Large intestine (tissue), 12 donors: Measurements from ENCODE around the gene C2CD4C. TPM values are rescaled to one million over a fixed set of nuclear protein-coding genes. Genes with fewer than 3 reads are reported as not detected.
"Not testable (repeated sequence)": the region's sequence is repeated elsewhere in the genome, so short reads cannot be mapped to it uniquely, and the experiment has no call there.

Source experiments
- DNase-seq, 2 donors: peaks; one replicate each; pipeline versions ENCODE4 v3.0.0 to v3.0.0-alpha.2; 2013
- H3K27ac ChIP-seq: one replicate; pipeline ENCODE4 v1.5.1; 2013; ENCODE audit warnings: low read length
- H3K27me3 ChIP-seq: 2 replicates; pipeline ENCODE4 v1.6.1; 2013; ENCODE audit warnings: low read length; ENCODE audit not compliant: control insufficient read depth, insufficient read depth
- H3K36me3 ChIP-seq: 2 replicates; pipeline ENCODE4 v1.6.1; 2013; ENCODE audit warnings: low read length; ENCODE audit not compliant: control insufficient read depth, insufficient read depth
- H3K4me1 ChIP-seq: one replicate; pipeline ENCODE4 v1.6.1; 2013; ENCODE audit warnings: low read length; ENCODE audit not compliant: control insufficient read depth, insufficient read depth
- H3K4me3 ChIP-seq: one replicate; pipeline ENCODE4 v1.5.1; 2013; ENCODE audit warnings: low read length
- H3K9me3 ChIP-seq: one replicate; pipeline ENCODE4 v1.6.1; 2013; ENCODE audit warnings: mild to moderate bottlenecking, low read depth, low read length, moderate library complexity; ENCODE audit not compliant: control insufficient read depth
- WGBS: methylation state at CpG from one replicate; pipeline ENCODE4 v1.1.5; 2013; ENCODE audit warnings: low lambda C conversion rate; ENCODE audit not compliant: insufficient coverage; 5-methylcytosine and 5-hydroxymethylcytosine counted together
- long read RNA-seq, 11 donors: transcript quantifications; one replicate each; lab custom pipeline, GENCODE V29; 2026
- polyA plus RNA-seq: library from polyadenylated mRNA; unstranded; fragments of 120-200 nt; gene quantifications from one replicate; pipeline ENCODE4 v1.2.1, GENCODE V29; 2013

C2CD4C gene
- polyA plus RNA-seq = 3.0 TPM
- long read RNA-seq, donor 1 = 0 reads
- long read RNA-seq, donor 2 = 0 reads
- long read RNA-seq, donor 3 = 0 reads
- long read RNA-seq, donor 4 = 0 reads
- long read RNA-seq, donor 5, partial matches to known transcripts = 0 of 2 reads
- long read RNA-seq, donor 5, other reads (novel, unspliced or antisense) = 0 of 2 reads
- long read RNA-seq, donor 6, partial matches to known transcripts = 0 of 2 reads
- long read RNA-seq, donor 6, other reads (novel, unspliced or antisense) = 0 of 2 reads
- long read RNA-seq, donor 7, partial matches to known transcripts = 0 of 2 reads
- long read RNA-seq, donor 7, other reads (novel, unspliced or antisense) = 0 of 2 reads
- long read RNA-seq, donor 8, partial matches to known transcripts = 0 of 1 reads
- long read RNA-seq, donor 8, other reads (novel, unspliced or antisense) = 0 of 1 reads
- long read RNA-seq, donor 9, partial matches to known transcripts = 0 of 1 reads
- long read RNA-seq, donor 9, other reads (novel, unspliced or antisense) = 0 of 1 reads
- long read RNA-seq, donor 10, partial matches to known transcripts = 0 of 4 reads
- long read RNA-seq, donor 10, other reads (novel, unspliced or antisense) = 0 of 4 reads
- long read RNA-seq, donor 11 = 0 reads

- Histone ChIP-seq H3K9me3 (peaks cover 10% of the 10 kb centered on the region), H3K4me3 (peak within 1 kb of the TSS; percentile 26), H3K4me1 (no peaks in the 10 kb centered on the region), H3K27ac (no peak within 1 kb of the TSS), H3K27me3 (peaks cover 36% of the 10 kb centered on the region), H3K36me3 (no peaks in the 10 kb centered on the region)
- no peak for DNase-seq
- no CpG with 5 or more reads among the region's 80 CpGs for WGBS
These were observed at the start of gene C2CD4C for GRCh38 chr19:408902-409515. Gene C2CD4C (minus strand): TSS chr19:409147. CDS start chr19:408361, 786 bp downstream.

- no peak for DNase-seq
- H3K36me3 ChIP-seq = no peaks in the 10 kb centered on the region
- no peak overlapping the region for H3K27ac ChIP-seq
- WGBS = no CpG with 5 or more reads among the region's 89 CpGs
- H3K4me1 ChIP-seq = peaks cover 10% of the 10 kb centered on the region
- peaks cover 7% of the 10 kb centered on the region for H3K27me3 ChIP-seq
- no peak overlapping the region for H3K4me3 ChIP-seq
- peaks cover 14% of the 10 kb centered on the region for H3K9me3 ChIP-seq
These were observed 49.4 kb upstream of the C2CD4C start for GRCh38 chr19:458091-459042.

- Histone ChIP-seq H3K4me3 (no peak overlapping the region), H3K9me3 (peaks cover 14% of the 10 kb centered on the region), H3K36me3 (no peaks in the 10 kb centered on the region), H3K27me3 (peaks cover 7% of the 10 kb centered on the region), H3K27ac (no peak overlapping the region), H3K4me1 (peaks cover 10% of the 10 kb centered on the region)
- WGBS = no CpG with 5 or more reads among the region's 30 CpGs
- DNase-seq = no peak
These were observed 48.7 kb upstream of the C2CD4C start for GRCh38 chr19:457636-458035.

GRCh38 chr19:456547-457110 is 47.7 kb upstream of the C2CD4C start:
- H3K4me1 ChIP-seq = peaks cover 8% of the 10 kb centered on the region
- no CpG with 5 or more reads among the region's 18 CpGs for WGBS
- DNase-seq = no peak
- H3K36me3 ChIP-seq = no peaks in the 10 kb centered on the region
- H3K27me3 ChIP-seq = peaks cover 2% of the 10 kb centered on the region
- peaks cover 14% of the 10 kb centered on the region for H3K9me3 ChIP-seq
- H3K4me3 ChIP-seq = no peak overlapping the region
- H3K27ac ChIP-seq = no peak overlapping the region

GRCh38 chr19:455851-456546 is 47.1 kb upstream of the C2CD4C start:
- WGBS = no CpG with 5 or more reads among the region's 31 CpGs

GRCh38 chr19:455031-455705 is 46.2 kb upstream of the C2CD4C start:
- no CpG with 5 or more reads among the region's 39 CpGs for WGBS
- peaks cover 22% of the 10 kb centered on the region for H3K9me3 ChIP-seq
- H3K27ac ChIP-seq = no peak overlapping the region
- H3K4me1 ChIP-seq = peaks cover 3% of the 10 kb centered on the region
- no peak overlapping the region for H3K4me3 ChIP-seq
- no peaks in the 10 kb centered on the region for H3K27me3 ChIP-seq
- DNase-seq = no peak
- no peaks in the 10 kb centered on the region for H3K36me3 ChIP-seq

More at GRCh38 chr19:455851-456546, 47.1 kb upstream of the C2CD4C start:
- Histone ChIP-seq H3K36me3 (no peaks in the 10 kb centered on the region), H3K27ac (no peak overlapping the region), H3K9me3 (peaks cover 18% of the 10 kb centered on the region), H3K4me1 (peaks cover 3% of the 10 kb centered on the region), H3K27me3 (no peaks in the 10 kb centered on the region), H3K4me3 (no peak overlapping the region)
- DNase-seq = no peak

- H3K4me3 ChIP-seq = no peak overlapping the region
- WGBS = no CpG with 5 or more reads among the region's 22 CpGs
- no peaks in the 10 kb centered on the region for H3K27me3 ChIP-seq
- H3K27ac ChIP-seq = no peak overlapping the region
- no peak for DNase-seq
- peaks cover 22% of the 10 kb centered on the region for H3K9me3 ChIP-seq
- no peaks in the 10 kb centered on the region for H3K4me1 ChIP-seq
- H3K36me3 ChIP-seq = no peaks in the 10 kb centered on the region
These were observed 44.7 kb upstream of the C2CD4C start for GRCh38 chr19:453606-454005.

- DNase-seq = no peak
- no CpG with 5 or more reads among the region's 16 CpGs for WGBS
- H3K27me3 ChIP-seq = no peaks in the 10 kb centered on the region
- H3K4me1 ChIP-seq = no peaks in the 10 kb centered on the region
- H3K36me3 ChIP-seq = no peaks in the 10 kb centered on the region
- H3K9me3 ChIP-seq = peaks cover 14% of the 10 kb centered on the region
- H3K27ac ChIP-seq = no peak overlapping the region
- no peak overlapping the region for H3K4me3 ChIP-seq
These were observed 43.9 kb upstream of the C2CD4C start for GRCh38 chr19:452829-453228.

- not testable (repeated sequence) for H3K4me1 ChIP-seq, DNase-seq, H3K36me3 ChIP-seq, H3K4me3 ChIP-seq, H3K27ac ChIP-seq, H3K27me3 ChIP-seq
- WGBS = no CpG with 5 or more reads among the region's 33 CpGs
- H3K9me3 ChIP-seq = peaks cover 11% of the 10 kb centered on the region
These were observed 42.0 kb upstream of the C2CD4C start for GRCh38 chr19:450912-451481.
